HepG2 (cell line): ENCODE measurements around the gene GNAT2.

Experiments used
- MAFK ChIP-seq, 2 experiments: IDR thresholded peaks in 1 of 2; conservative IDR thresholded peaks in 1 of 2; 2 replicates each; pipeline ENCODE4 v1.6.1; 2011; ENCODE audit warnings: improper control_type of control experiment in 2 of 2, low read length in 2 of 2
- POLR2A ChIP-seq, 2 experiments: IDR thresholded peaks; 2 replicates each; pipeline ENCODE4 v1.6.1; 2011; ENCODE audit warnings: low read depth in 2 of 2, low read length in 2 of 2, mild to moderate bottlenecking in 1 of 2, moderate library complexity in 1 of 2; ENCODE audit not compliant: insufficient read depth in 1 of 2
- ZNF354B ChIP-seq: sonication (generic); formaldehyde crosslinking; IDR thresholded peaks from 2 replicates; pipeline ENCODE4 v1.8.0; 2022; ENCODE audit warnings: mild to moderate bottlenecking, missing genetic modification reagents

GRCh38 chr1:109635862-109636200, 16.4 kb upstream of the GNAT2 start:
- TF ChIP-seq POLR2A (IDR thresholded peaks at IDR 0.05; ENCODE audit: insufficient read depth in 1 of 2, low read depth in 2 of 2, low read length in 2 of 2) (no peak), ZNF354B (CRISPR knock-in tag) (no peak), MAFK (conservative IDR thresholded peaks at IDR 0.05 in 1 of 2, IDR thresholded peaks at IDR 0.05 in 1 of 2; ENCODE audit: low read length in 2 of 2) (no peak)
